H1 (cell line): ENCODE data around the gene ADK. TPM values are rescaled to one million over a fixed set of nuclear protein-coding genes. Genes with fewer than 3 reads are reported as not detected.

Experiments
- MAFK ChIP-seq: IDR thresholded peaks from 2 replicates; pipeline ENCODE4 v1.6.1; 2012; ENCODE audit warnings: low read depth, mild to moderate bottlenecking, improper control_type of control experiment, low read length
- RXRA ChIP-seq: IDR thresholded peaks from 2 replicates; pipeline ENCODE4 v1.6.1; 2011; ENCODE audit warnings: low read depth, mild to moderate bottlenecking, low read length, moderate library complexity; ENCODE audit not compliant: insufficient read depth
- SIN3A ChIP-seq, 2 experiments: IDR thresholded peaks in 1 of 2; conservative IDR thresholded peaks in 1 of 2; 2 replicates each; pipeline ENCODE4 v1.6.1; 2011 to 2012; ENCODE audit warnings: low read length in 2 of 2, improper control_type of control experiment in 1 of 2, low read depth in 1 of 2, mild to moderate bottlenecking in 1 of 2
- SP2 ChIP-seq: IDR thresholded peaks from 2 replicates; pipeline ENCODE4 v1.6.1; 2012; ENCODE audit warnings: mild to moderate bottlenecking, low read length, inconsistent platforms
- SP4 ChIP-seq: IDR thresholded peaks from 2 replicates; pipeline ENCODE4 v1.6.1; 2012; ENCODE audit warnings: low read length, inconsistent platforms
- polyA plus RNA-seq, 7 experiments: library from polyadenylated mRNA; depleted of rRNA in 3 of 7; stranded (reverse) in 5 of 7; unstranded in 2 of 7; fragments of >200 nt in 5 of 7; fragments of 200-250 nt in 2 of 7; gene quantifications; 1 replicate in 5 of 7; 2 replicates in 1 of 7; 4 replicates in 1 of 7; pipeline versions ENCODE4 v1.2.1 to v1.2.3, GENCODE V29; 2011 to 2013; ENCODE audit warnings: missing spikeins in 2 of 7, mixed read lengths in 2 of 7
- total RNA-seq: library from RNA; stranded (reverse); fragmentation: NEBNext Ultra II Directional; extraction: Animal tissue kit (Norgen Biotek cat#: 25700); gene quantifications from 2 replicates; pipeline ENCODE4 v1.2.1, GENCODE V29; 2021
- TF ChIP-seq, protein P1 (sequence below): fragments of 300-600 bp; sonication (generic); IDR thresholded peaks from 2 replicates; pipeline ENCODE4 v1.7.1; 2012; ENCODE audit warnings: low read length, moderate library complexity, mild to moderate bottlenecking, inconsistent platforms; ENCODE audit not compliant: insufficient replicate concordance

The ADK gene
- total and polyA plus RNA-seq, 2 of the 8 experiments (the other 6 are each of a cell fraction or from before 2014, with no cell fraction given) = 12.3 to 42.4 TPM

DNA sequence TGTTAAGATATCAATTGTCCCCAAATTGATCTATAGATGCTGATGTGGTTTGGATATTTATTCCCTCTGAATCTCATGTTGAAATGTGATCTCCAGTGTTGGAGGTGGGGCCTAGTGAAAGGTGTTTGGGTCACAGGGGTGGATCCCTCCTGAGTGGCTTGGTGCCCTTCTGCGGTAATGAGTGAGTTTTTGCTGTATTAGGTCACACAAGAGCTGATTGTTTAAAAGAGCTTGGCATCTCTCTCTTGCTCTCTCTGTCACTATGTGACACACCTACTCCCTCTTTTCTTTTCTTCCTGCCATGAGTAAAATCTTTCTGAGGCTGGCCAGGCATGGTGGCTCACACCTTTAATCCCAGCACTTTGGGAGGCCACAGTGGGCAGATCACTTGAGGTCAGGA lies 577.2 kb downstream of the ADK start (continued):
- TF ChIP-seq, protein P1, sequence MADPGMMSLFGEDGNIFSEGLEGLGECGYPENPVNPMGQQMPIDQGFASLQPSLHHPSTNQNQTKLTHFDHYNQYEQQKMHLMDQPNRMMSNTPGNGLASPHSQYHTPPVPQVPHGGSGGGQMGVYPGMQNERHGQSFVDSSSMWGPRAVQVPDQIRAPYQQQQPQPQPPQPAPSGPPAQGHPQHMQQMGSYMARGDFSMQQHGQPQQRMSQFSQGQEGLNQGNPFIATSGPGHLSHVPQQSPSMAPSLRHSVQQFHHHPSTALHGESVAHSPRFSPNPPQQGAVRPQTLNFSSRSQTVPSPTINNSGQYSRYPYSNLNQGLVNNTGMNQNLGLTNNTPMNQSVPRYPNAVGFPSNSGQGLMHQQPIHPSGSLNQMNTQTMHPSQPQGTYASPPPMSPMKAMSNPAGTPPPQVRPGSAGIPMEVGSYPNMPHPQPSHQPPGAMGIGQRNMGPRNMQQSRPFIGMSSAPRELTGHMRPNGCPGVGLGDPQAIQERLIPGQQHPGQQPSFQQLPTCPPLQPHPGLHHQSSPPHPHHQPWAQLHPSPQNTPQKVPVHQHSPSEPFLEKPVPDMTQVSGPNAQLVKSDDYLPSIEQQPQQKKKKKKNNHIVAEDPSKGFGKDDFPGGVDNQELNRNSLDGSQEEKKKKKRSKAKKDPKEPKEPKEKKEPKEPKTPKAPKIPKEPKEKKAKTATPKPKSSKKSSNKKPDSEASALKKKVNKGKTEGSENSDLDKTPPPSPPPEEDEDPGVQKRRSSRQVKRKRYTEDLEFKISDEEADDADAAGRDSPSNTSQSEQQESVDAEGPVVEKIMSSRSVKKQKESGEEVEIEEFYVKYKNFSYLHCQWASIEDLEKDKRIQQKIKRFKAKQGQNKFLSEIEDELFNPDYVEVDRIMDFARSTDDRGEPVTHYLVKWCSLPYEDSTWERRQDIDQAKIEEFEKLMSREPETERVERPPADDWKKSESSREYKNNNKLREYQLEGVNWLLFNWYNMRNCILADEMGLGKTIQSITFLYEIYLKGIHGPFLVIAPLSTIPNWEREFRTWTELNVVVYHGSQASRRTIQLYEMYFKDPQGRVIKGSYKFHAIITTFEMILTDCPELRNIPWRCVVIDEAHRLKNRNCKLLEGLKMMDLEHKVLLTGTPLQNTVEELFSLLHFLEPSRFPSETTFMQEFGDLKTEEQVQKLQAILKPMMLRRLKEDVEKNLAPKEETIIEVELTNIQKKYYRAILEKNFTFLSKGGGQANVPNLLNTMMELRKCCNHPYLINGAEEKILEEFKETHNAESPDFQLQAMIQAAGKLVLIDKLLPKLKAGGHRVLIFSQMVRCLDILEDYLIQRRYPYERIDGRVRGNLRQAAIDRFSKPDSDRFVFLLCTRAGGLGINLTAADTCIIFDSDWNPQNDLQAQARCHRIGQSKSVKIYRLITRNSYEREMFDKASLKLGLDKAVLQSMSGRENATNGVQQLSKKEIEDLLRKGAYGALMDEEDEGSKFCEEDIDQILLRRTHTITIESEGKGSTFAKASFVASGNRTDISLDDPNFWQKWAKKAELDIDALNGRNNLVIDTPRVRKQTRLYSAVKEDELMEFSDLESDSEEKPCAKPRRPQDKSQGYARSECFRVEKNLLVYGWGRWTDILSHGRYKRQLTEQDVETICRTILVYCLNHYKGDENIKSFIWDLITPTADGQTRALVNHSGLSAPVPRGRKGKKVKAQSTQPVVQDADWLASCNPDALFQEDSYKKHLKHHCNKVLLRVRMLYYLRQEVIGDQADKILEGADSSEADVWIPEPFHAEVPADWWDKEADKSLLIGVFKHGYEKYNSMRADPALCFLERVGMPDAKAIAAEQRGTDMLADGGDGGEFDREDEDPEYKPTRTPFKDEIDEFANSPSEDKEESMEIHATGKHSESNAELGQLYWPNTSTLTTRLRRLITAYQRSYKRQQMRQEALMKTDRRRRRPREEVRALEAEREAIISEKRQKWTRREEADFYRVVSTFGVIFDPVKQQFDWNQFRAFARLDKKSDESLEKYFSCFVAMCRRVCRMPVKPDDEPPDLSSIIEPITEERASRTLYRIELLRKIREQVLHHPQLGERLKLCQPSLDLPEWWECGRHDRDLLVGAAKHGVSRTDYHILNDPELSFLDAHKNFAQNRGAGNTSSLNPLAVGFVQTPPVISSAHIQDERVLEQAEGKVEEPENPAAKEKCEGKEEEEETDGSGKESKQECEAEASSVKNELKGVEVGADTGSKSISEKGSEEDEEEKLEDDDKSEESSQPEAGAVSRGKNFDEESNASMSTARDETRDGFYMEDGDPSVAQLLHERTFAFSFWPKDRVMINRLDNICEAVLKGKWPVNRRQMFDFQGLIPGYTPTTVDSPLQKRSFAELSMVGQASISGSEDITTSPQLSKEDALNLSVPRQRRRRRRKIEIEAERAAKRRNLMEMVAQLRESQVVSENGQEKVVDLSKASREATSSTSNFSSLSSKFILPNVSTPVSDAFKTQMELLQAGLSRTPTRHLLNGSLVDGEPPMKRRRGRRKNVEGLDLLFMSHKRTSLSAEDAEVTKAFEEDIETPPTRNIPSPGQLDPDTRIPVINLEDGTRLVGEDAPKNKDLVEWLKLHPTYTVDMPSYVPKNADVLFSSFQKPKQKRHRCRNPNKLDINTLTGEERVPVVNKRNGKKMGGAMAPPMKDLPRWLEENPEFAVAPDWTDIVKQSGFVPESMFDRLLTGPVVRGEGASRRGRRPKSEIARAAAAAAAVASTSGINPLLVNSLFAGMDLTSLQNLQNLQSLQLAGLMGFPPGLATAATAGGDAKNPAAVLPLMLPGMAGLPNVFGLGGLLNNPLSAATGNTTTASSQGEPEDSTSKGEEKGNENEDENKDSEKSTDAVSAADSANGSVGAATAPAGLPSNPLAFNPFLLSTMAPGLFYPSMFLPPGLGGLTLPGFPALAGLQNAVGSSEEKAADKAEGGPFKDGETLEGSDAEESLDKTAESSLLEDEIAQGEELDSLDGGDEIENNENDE = no peak
- TF ChIP-seq SP4 (no peak), MAFK (no peak), SIN3A (conservative IDR thresholded peaks at IDR 0.05 in 1 of 2, IDR thresholded peaks at IDR 0.05 in 1 of 2; ENCODE audit: low read depth in 1 of 2, low read length in 2 of 2) (no peak), SP2 (no peak), RXRA (no peak)
- TF ChIP-seq, all 59 proteins: peak for 0
